SK-N-MC (cell line): ENCODE measurements around the gene ANKRD13B.

Experiments
- DNase-seq: peaks from one replicate; pipeline ENCODE4 v3.0.0-alpha.2; 2011; ENCODE audit warnings: low read depth, low spot score
- H3K27ac ChIP-seq: fragments of 200-600 bp; sonication (generic); 2 replicates; pipeline ENCODE4 v1.5.1; 2016; ENCODE audit warnings: mixed run types
- H3K36me3 ChIP-seq: fragments of 200-600 bp; sonication (generic); 2 replicates; pipeline ENCODE4 v1.6.1; 2017; ENCODE audit warnings: antibody characterized with exemption, low read length, mixed read lengths; ENCODE audit not compliant: insufficient read depth
- H3K4me3 ChIP-seq: fragments of 200-600 bp; sonication (generic); 2 replicates; pipeline ENCODE4 v1.5.1; 2016
- H3K9ac ChIP-seq: fragments of 200-600 bp; sonication (generic); 2 replicates; pipeline ENCODE4 v1.8.0; 2017; ENCODE audit warnings: mixed run types, mixed read lengths; ENCODE audit not compliant: insufficient read length
- H3K9me3 ChIP-seq: fragments of 200-600 bp; sonication (generic); 2 replicates; pipeline ENCODE4 v1.6.1; 2017; ENCODE audit warnings: low read depth, mild to moderate bottlenecking, antibody characterized with exemption, low read length, moderate library complexity, mixed read lengths
- EZH2 ChIP-seq: fragments of 200-600 bp; sonication (generic); IDR thresholded peaks from one replicate; pipeline ENCODE4 v1.6.1; 2017; ENCODE audit warnings: antibody characterized with exemption
- FOXP2 ChIP-seq: optimal IDR thresholded peaks from 2 replicates; pipeline ENCODE3; 2011; ENCODE audit warnings: mild to moderate bottlenecking, moderate library complexity; ENCODE audit not compliant: insufficient read depth; ENCODE audit errors: extremely low read length, control extremely low read depth
- POLR2AphosphoS5 ChIP-seq: IDR thresholded peaks from 2 replicates; pipeline ENCODE4 v1.6.1; 2012; ENCODE audit warnings: mild to moderate bottlenecking, low read depth, low read length, borderline replicate concordance

The ANKRD13B gene

GRCh38 chr17:29622337-29623282 is 29.7 kb downstream of the ANKRD13B start, which contains the start of gene CORO6:
CORO6 (minus strand) TSS chr17:29622912; CDS start chr17:29621421, 1,491 bp downstream.
- H3K27ac ChIP-seq = no peak within 1 kb of the TSS
- DNase-seq = no peak
- H3K9me3 ChIP-seq = no peaks in the 10 kb centered on the region

GRCh38 chr17:29623283-29623647 is 30.3 kb downstream of the ANKRD13B start:
- Histone ChIP-seq H3K4me3 (peak overlapping the region; percentile 90), H3K36me3 (no peaks in the 10 kb centered on the region), H3K27ac (no peak overlapping the region), H3K9ac (peak overlapping the region; percentile 51), H3K9me3 (no peaks in the 10 kb centered on the region)
- no peak for DNase-seq
- TF ChIP-seq POLR2AphosphoS5 (no peak), EZH2 (no peak), FOXP2 (no peak)

More at GRCh38 chr17:29622337-29623282, 29.7 kb downstream of the ANKRD13B start, which contains the start of gene CORO6:
- Histone ChIP-seq H3K36me3 (no peaks in the 10 kb centered on the region), H3K9ac (peak within 1 kb of the TSS; percentile 51), H3K4me3 (peak within 1 kb of the TSS; percentile 90)
- TF ChIP-seq FOXP2 (no peak), POLR2AphosphoS5 (no peak; the same call in 1 of the 2 replicates), EZH2 (no peak)

DNA sequence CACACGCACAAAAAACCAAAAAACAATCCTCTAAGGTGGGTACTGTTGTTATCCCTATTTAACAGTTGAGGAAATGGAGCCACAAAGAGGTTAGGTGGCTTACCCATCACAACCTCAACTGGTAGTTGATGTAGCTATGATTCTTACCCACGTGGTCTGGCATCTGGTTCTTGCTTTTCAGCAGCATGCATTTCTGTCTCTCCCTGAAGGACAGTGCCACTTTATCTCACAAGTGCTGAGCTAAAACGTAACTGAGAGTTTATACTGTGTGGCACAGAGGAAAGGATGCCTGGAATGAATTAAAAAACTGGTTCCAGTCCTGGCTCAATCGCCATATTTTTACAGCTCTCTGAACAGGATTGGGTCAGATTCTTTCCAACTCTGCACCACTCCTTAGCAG is 31.7 kb downstream of the ANKRD13B start:
- no peak overlapping the region for H3K4me3 ChIP-seq
- H3K9ac ChIP-seq = no peak overlapping the region
- H3K27ac ChIP-seq = peak overlapping the region; percentile 16; the same call in 1 of the 2 replicates
- no peak for DNase-seq
- TF ChIP-seq POLR2AphosphoS5 = no peak
- no peak for TF ChIP-seq EZH2
- TF ChIP-seq FOXP2 = no peak
- H3K9me3 ChIP-seq = no peaks in the 10 kb centered on the region
- H3K36me3 ChIP-seq = no peaks in the 10 kb centered on the region

- Histone ChIP-seq H3K27ac (peak overlapping the region; percentile 16; the same call in 1 of the 2 replicates), H3K36me3 (no peaks in the 10 kb centered on the region), H3K9me3 (no peaks in the 10 kb centered on the region), H3K9ac (no peak overlapping the region), H3K4me3 (no peak overlapping the region)
- TF ChIP-seq EZH2 = no peak
- no peak for TF ChIP-seq FOXP2
- TF ChIP-seq POLR2AphosphoS5 = no peak
- no peak for DNase-seq
Observed at GRCh38 chr17:29625037-29625750, 32.3 kb downstream of the ANKRD13B start.

GRCh38 chr17:29627951-29628350 is 35.0 kb downstream of the ANKRD13B start:
- peaks cover 11% of the 10 kb centered on the region; the same call in 1 of the 2 replicates for H3K36me3 ChIP-seq
- no peaks in the 10 kb centered on the region for H3K9me3 ChIP-seq
- H3K27ac ChIP-seq = no peak overlapping the region
- H3K4me3 ChIP-seq = no peak overlapping the region
- TF ChIP-seq POLR2AphosphoS5 = no peak
- TF ChIP-seq EZH2 = no peak
- no peak for TF ChIP-seq FOXP2
- DNase-seq = no peak
- H3K9ac ChIP-seq = no peak overlapping the region

- no peak for DNase-seq
- Histone ChIP-seq H3K27ac (no peak overlapping the region), H3K36me3 (peaks cover 11% of the 10 kb centered on the region; the same call in 1 of the 2 replicates), H3K4me3 (no peak overlapping the region), H3K9ac (no peak overlapping the region), H3K9me3 (no peaks in the 10 kb centered on the region)
- TF ChIP-seq FOXP2 = no peak
- TF ChIP-seq POLR2AphosphoS5 = no peak
- no peak for TF ChIP-seq EZH2
Observed at GRCh38 chr17:29628644-29629043, 35.7 kb downstream of the ANKRD13B start.

GRCh38 chr17:29629839-29630238 is 36.9 kb downstream of the ANKRD13B start:
- no peaks in the 10 kb centered on the region for H3K9me3 ChIP-seq
- H3K9ac ChIP-seq = no peak overlapping the region
- no peak for DNase-seq
- no peak for TF ChIP-seq FOXP2
- TF ChIP-seq POLR2AphosphoS5 = no peak
- no peak for TF ChIP-seq EZH2
- H3K4me3 ChIP-seq = no peak overlapping the region
- peaks cover 11% of the 10 kb centered on the region; the same call in 1 of the 2 replicates for H3K36me3 ChIP-seq
- no peak overlapping the region for H3K27ac ChIP-seq

GRCh38 chr17:29630630-29631193 is 37.8 kb downstream of the ANKRD13B start:
- DNase-seq = no peak
- Histone ChIP-seq H3K4me3 (no peak overlapping the region), H3K36me3 (peaks cover 11% of the 10 kb centered on the region; the same call in 1 of the 2 replicates), H3K27ac (no peak overlapping the region), H3K9me3 (no peaks in the 10 kb centered on the region), H3K9ac (no peak overlapping the region)
- no peak for TF ChIP-seq EZH2
- no peak for TF ChIP-seq POLR2AphosphoS5
- TF ChIP-seq FOXP2 = no peak
